OCI-M2 (cell line): ENCODE results near the gene PLA2G4A.

ENCODE experiments used
- DNase-seq: peaks from one replicate; lab custom pipeline; 2025; ENCODE audit not compliant: unreplicated experiment; lab: John Stamatoyannopoulos, UW

PLA2G4A gene

DNA sequence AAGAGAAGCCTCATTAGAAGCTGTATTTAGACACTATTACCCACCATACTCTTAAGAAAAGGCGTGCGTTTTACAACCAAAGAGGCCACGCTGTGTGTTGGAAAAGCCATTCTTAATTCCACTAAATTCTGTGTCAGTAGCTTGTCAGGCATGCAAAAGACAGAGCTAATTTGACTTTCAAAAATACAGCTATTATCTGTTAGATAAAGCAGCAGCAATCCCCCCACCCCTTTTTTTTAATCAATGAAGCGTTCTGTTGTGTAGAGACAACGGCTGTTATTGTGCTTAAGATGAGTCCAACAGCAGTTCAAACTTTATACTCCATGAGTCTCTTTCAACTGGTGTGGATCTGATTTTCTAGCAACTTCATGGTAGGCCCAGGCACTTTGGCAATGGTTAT lies 43.5 kb downstream of the PLA2G4A start:
- no peak for DNase-seq

- DNase-seq, result no peak
These were observed 44.9 kb downstream of the PLA2G4A start for GRCh38 chr1:186873687-186874086.

DNA sequence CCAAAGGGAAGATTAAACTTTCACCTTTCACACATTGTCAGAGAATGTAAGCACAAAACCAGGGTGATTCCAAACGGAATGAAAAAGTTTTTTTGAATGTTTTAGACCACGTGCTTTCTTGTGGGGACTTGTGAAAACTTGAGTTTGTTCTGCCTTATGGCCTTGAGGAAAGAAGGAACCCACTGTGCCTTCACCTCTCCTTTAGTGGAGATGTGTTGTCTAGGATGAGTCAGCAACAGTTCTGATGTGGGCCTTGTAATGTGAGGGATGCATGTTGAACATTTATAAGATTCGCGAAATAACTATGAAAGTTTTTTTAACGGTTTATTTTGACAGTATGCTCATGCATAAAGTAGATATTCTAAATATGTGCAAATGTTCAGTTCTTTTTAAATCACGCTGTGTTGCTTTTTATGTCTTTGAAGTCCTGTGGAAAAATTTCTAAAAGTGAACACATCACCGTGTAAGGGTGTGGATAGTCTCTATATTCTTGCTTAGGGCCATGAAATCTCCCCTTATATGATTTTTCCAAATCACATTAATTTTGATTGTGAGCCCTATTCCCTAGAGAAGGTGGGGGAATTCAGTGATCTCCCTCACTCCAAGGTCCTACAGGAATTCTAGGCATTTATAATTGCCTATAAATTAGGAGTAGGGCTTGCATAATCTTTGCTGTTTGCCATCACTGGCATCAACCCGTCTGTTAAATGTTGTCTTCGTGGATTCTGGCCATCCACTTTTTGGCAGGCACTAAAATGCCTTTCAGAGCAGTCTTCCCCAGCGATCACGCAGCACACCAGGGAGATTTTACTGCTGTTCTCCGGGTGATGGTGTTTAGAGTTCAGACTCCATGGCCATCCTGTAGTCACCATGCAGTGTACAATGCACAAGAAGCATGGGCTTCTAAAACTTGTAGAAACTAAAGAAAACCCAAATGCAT lies 47.4 kb downstream of the PLA2G4A start:
- DNase-seq, result no peak

- no peak for DNase-seq
These were observed 49.6 kb downstream of the PLA2G4A start for GRCh38 chr1:186878356-186878755.

- no peak for DNase-seq
These were observed 52.2 kb downstream of the PLA2G4A start for GRCh38 chr1:186880982-186881381.

DNA sequence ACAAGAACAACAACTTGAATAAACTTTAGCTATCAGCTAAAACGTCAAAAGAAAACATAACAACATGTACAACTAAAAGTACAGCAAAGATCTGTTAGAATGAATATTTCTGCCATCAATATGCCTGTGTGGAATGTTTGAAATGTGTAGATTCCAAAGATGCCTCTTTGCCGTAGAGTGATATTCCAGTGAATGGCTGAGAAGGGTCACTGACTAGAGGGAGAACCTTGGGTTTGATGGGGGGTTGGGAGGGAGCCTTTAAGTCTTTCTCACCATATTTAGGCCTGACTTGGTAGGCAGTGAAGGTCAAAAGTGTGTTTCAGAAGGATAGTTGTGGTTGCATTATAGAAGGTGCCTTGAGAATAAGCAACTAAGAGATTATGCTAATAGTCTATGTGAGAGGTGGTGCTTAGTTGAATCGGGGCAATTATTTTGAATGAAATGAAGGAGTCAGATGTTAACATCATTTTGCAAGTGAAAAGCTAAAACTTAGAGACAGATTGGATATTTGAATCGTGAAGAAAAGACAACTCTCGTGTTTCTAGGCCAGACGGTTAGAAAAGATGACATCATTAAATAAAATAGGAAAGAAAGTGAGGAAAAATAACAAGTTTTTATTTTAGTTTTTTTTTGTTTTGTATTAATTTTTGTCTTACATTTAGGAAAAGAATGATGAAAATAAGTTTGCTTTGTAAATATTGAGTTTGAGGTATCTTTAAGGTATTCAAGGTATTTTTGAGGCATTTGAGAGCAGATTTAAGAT lies 53.8 kb downstream of the PLA2G4A start:
- DNase-seq, result no peak

GRCh38 chr1:186884251-186884650 lies 55.5 kb downstream of the PLA2G4A start:
- no peak for DNase-seq

- DNase-seq, result no peak
These were observed 58.5 kb downstream of the PLA2G4A start for GRCh38 chr1:186887203-186887602.

DNA sequence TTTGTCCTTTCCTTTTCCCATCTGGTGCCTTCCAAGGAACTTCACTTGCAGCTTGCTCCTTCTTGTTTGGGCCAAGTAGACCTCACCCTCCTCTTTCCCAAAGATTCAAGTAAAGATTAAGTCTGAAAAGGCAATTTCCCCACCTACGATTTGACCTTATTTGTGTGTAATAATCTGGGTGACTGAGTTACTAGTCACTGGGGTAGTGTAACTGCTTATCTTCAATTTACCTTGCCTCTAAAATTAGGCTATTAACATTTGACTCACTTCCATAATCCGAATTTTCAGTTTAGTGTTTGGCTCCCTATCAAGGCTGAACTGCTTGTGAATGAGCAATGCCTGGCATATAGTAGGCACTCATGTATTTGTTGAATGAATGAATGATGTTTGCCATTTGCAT lies 59.6 kb downstream of the PLA2G4A start:
- DNase-seq, result no peak

DNA sequence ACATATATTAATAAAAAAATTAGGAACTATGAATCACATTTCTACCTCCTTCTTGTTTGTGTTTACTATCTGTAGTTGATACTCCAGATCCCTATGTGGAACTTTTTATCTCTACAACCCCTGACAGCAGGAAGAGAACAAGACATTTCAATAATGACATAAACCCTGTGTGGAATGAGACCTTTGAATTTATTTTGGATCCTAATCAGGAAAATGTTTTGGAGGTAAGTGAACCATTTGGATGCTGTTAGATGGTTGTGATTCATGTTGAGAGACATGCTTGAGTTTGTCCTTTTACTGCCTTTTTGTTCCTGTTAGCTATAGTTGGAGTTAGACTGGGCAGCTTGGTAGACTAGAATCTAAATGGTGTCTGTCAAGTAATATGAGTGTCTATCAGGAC lies 64.2 kb downstream of the PLA2G4A start:
- no peak for DNase-seq

DNA sequence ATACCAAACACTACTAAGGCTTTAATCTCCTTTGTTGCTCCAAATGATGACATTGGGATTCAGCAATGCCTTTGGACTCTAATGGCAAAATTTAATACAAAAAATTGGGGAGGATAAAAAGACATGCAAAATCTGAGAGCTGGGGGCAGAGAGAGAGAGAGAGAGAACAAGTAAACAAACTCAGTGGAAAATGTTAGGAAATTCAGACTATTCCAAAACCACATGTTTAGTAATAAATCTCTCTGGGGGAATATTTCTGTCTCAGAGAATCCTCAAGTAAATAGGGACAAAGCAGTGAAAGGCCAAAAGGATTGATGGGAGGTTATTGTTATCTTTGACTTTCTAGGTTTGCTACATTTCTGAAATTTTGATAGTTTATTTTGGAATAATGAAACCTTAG lies 65.7 kb downstream of the PLA2G4A start:
- DNase-seq, result no peak

- no peak for DNase-seq
These were observed 67.5 kb downstream of the PLA2G4A start for GRCh38 chr1:186896211-186896610.

DNA sequence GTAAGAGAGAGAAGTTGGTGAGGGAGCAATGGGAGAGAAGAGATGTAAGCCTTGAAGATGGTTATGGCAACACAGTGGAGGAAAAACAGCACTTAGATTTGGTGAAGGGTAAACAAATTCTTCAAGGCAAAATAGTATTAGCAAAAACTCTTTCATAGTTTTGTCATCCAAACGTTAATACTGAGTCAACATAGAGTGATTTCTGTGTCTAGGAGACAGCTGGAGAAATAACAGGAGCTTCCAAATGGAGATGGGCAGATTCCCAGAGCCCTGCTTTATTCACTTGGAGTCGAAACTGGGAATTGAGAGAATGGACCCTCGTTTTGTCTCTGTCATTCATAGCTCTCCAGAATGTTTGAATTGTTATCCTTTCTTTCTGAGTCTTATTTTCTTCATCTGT lies 68.3 kb downstream of the PLA2G4A start:
- DNase-seq, result no peak

DNA sequence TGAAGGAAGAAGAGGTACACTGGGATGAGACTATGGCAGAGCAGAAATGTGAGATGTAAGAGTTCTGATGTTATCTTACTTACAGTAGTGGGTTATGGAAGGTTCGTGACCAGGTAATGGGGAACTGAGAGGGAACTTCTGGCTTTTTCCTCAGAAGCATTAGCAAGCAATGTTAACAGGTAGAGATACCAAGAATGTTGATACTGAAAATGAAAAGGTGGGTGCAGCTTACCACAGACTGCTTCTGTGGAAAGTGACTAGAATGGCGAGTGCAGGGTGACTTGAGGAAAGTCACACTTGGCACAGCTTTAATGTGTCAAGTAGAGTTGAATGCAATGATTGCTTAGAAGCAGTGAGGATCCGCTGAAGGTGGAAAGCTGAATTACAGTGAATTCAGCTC lies 70.8 kb downstream of the PLA2G4A start:
- no peak for DNase-seq

- no peak for DNase-seq
These were observed 71.2 kb downstream of the PLA2G4A start for GRCh38 chr1:186899977-186900376.

DNA sequence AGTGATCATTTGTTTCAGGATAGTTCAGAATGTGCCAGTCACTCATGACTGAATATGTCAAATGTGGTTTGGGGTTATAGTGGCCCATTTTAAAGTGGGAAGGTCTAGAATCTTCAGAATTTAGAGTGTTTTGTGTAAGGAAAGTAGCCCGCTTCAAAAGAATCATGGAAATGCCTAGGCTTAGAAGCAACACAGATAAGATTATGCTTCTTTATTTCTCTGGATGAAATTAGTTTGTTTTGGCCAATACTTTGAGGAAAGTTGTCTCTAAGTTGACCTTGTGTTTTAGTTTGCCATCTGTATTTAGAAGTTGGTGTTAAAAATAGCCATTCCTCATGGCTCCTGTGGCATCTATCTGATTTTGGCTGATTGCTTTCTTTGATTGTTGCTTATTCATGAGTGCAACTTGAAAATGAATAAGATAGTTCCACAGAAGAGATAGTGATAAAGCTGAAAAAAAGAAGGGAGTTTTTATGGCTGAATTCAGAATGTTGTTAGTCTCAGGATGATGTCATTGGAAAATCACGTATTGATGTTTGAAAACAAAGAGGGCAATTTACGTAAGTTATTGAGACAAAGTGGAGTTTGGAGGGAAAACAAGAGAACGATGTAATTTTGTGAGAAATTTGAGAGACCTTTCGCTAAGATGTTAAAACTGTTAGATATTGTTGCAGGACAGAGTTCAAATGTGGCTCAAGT lies 71.9 kb downstream of the PLA2G4A start:
- DNase-seq, result no peak

- no peak for DNase-seq
These were observed 72.9 kb downstream of the PLA2G4A start for GRCh38 chr1:186901631-186902030.

- DNase-seq, result no peak
These were observed 74.8 kb downstream of the PLA2G4A start for GRCh38 chr1:186903374-186904136.

DNA sequence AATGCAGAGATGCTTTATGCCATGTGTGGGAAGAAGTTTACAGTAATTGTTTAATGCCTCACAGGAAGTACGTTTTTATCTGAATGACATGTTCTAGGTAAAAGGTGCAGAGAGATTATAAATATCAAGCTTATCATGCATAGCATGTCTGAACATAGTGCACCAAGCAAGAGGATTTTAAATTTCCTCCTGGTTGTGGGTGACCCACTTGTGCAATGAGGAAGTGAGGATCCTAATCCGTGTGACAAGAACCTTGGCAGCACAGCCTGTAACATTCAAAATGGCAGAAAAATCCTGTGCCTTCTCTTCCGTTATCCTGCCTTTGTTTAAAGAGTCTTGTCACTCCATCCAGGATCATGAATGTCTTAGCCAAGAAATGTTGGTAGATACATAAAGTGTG lies 75.6 kb downstream of the PLA2G4A start:
- DNase-seq, result no peak

GRCh38 chr1:186905561-186905960 lies 76.8 kb downstream of the PLA2G4A start:
- no peak for DNase-seq

- DNase-seq, result no peak
These were observed 86.8 kb downstream of the PLA2G4A start for GRCh38 chr1:186915555-186915954.
